Ishikawa (cell line): ENCODE data around the gene PRDM10.

Experiments
- CEBPB ChIP-seq: IDR thresholded peaks from 2 replicates; pipeline ENCODE4 v1.6.1; 2012
- CREB1 ChIP-seq: IDR thresholded peaks from 2 replicates; pipeline ENCODE4 v1.6.1; 2012; ENCODE audit warnings: low read depth
- EGR1 ChIP-seq: IDR thresholded peaks from 2 replicates; pipeline ENCODE4 v1.6.1; 2012
- EP300 ChIP-seq: IDR thresholded peaks from 2 replicates; pipeline ENCODE4 v1.6.1; 2012; ENCODE audit warnings: borderline replicate concordance
- FOXM1 ChIP-seq: IDR thresholded peaks from 2 replicates; pipeline ENCODE4 v1.6.1; 2012; ENCODE audit warnings: low read depth, borderline replicate concordance
- NFIC ChIP-seq: IDR thresholded peaks from 2 replicates; pipeline ENCODE4 v1.6.1; 2012
- RAD21 ChIP-seq: IDR thresholded peaks from 2 replicates; pipeline ENCODE4 v1.6.1; 2012; ENCODE audit warnings: low read depth
- TAF1 ChIP-seq: IDR thresholded peaks from 2 replicates; pipeline ENCODE4 v1.6.1; 2012; ENCODE audit warnings: low read depth, mild to moderate bottlenecking
- TCF12 ChIP-seq: IDR thresholded peaks from 2 replicates; pipeline ENCODE4 v1.6.1; 2012; ENCODE audit warnings: low read depth
- TEAD4 ChIP-seq: IDR thresholded peaks from 2 replicates; pipeline ENCODE4 v1.6.1; 2012
- YY1 ChIP-seq: IDR thresholded peaks from 2 replicates; pipeline ENCODE4 v1.6.1; 2012; ENCODE audit warnings: low read depth
- ZBTB7A ChIP-seq: IDR thresholded peaks from 2 replicates; pipeline ENCODE4 v1.6.1; 2012; ENCODE audit warnings: low read depth
- TF ChIP-seq, protein P1 (sequence below): IDR thresholded peaks from 2 replicates; pipeline ENCODE4 v1.6.1; 2012; ENCODE audit warnings: low read depth, mild to moderate bottlenecking
- TF ChIP-seq, protein P2 (sequence below): IDR thresholded peaks from 2 replicates; pipeline ENCODE4 v1.6.1; 2012
- TF ChIP-seq, protein P3 (sequence below): IDR thresholded peaks from 2 replicates; pipeline ENCODE4 v1.6.1; 2012

PRDM10 gene

DNA sequence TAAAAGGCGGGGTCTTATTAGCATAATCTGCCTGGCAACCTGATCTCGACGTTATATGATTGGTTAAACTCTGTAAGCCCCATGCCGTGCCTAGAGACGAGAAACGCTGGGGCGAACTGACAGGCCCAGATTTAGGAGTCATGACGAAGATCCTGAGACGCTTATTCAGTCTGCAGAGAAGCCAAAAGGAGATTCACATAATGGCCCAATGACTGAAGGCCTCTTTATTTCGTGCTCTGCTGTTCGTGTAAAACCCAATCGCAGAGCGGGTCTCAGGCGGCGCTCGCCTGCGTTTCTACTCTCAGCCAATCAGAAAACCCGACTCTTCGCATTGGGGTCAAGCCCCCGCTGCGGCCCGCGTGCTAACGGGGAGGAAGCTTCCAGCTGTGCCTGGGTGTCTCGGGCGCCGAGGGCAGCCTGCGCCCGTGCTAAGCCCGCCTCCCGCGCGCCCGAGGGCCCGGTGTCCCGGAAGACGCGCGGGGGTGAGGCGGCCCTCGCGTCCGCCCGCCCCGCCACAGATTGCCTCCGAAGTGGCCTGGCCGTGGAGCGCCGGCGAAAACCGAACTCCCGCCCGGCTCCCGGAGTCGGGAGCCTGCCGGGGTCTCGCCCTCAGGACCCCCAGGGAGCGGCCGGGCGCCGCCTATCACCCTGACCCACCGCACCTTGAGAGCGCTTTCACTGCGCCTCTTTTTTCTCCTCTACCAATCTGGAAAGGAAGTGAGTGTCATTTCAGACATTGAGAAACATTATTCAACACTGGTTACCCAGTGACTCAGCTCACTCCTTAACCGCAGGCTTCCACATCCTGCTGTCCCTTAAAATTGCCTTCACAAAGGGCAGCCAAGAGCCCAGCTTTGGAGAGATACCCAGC is 446 bp upstream of the PRDM10 start:
- peak; percentile 11; the same call in 1 of the 2 replicates for TF ChIP-seq YY1
- TF ChIP-seq TEAD4, result peak; percentile 33; the same call in 1 of the 2 replicates
- TF ChIP-seq TAF1, result peak; percentile 48; the same call in 1 of the 2 replicates
- TF ChIP-seq CREB1, result peak; percentile 54; the same call in 1 of the 2 replicates
- TF ChIP-seq, protein P1, sequence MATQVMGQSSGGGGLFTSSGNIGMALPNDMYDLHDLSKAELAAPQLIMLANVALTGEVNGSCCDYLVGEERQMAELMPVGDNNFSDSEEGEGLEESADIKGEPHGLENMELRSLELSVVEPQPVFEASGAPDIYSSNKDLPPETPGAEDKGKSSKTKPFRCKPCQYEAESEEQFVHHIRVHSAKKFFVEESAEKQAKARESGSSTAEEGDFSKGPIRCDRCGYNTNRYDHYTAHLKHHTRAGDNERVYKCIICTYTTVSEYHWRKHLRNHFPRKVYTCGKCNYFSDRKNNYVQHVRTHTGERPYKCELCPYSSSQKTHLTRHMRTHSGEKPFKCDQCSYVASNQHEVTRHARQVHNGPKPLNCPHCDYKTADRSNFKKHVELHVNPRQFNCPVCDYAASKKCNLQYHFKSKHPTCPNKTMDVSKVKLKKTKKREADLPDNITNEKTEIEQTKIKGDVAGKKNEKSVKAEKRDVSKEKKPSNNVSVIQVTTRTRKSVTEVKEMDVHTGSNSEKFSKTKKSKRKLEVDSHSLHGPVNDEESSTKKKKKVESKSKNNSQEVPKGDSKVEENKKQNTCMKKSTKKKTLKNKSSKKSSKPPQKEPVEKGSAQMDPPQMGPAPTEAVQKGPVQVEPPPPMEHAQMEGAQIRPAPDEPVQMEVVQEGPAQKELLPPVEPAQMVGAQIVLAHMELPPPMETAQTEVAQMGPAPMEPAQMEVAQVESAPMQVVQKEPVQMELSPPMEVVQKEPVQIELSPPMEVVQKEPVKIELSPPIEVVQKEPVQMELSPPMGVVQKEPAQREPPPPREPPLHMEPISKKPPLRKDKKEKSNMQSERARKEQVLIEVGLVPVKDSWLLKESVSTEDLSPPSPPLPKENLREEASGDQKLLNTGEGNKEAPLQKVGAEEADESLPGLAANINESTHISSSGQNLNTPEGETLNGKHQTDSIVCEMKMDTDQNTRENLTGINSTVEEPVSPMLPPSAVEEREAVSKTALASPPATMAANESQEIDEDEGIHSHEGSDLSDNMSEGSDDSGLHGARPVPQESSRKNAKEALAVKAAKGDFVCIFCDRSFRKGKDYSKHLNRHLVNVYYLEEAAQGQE, result no peak
- peak; percentile 91 for TF ChIP-seq ZBTB7A
- TF ChIP-seq, protein P2, sequence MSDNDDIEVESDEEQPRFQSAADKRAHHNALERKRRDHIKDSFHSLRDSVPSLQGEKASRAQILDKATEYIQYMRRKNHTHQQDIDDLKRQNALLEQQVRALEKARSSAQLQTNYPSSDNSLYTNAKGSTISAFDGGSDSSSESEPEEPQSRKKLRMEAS, result peak; percentile 98
- no peak for TF ChIP-seq NFIC
- TF ChIP-seq, protein P3, sequence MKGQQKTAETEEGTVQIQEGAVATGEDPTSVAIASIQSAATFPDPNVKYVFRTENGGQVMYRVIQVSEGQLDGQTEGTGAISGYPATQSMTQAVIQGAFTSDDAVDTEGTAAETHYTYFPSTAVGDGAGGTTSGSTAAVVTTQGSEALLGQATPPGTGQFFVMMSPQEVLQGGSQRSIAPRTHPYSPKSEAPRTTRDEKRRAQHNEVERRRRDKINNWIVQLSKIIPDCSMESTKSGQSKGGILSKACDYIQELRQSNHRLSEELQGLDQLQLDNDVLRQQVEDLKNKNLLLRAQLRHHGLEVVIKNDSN, result no peak
- 0 out of 2 replicates have a peak, but pooled peaks have one; percentile 9 for TF ChIP-seq EGR1
- peak; percentile 70; the same call in 1 of the 2 replicates for TF ChIP-seq TCF12
- no peak for TF ChIP-seq EP300
- TF ChIP-seq CEBPB, result no peak

DNA sequence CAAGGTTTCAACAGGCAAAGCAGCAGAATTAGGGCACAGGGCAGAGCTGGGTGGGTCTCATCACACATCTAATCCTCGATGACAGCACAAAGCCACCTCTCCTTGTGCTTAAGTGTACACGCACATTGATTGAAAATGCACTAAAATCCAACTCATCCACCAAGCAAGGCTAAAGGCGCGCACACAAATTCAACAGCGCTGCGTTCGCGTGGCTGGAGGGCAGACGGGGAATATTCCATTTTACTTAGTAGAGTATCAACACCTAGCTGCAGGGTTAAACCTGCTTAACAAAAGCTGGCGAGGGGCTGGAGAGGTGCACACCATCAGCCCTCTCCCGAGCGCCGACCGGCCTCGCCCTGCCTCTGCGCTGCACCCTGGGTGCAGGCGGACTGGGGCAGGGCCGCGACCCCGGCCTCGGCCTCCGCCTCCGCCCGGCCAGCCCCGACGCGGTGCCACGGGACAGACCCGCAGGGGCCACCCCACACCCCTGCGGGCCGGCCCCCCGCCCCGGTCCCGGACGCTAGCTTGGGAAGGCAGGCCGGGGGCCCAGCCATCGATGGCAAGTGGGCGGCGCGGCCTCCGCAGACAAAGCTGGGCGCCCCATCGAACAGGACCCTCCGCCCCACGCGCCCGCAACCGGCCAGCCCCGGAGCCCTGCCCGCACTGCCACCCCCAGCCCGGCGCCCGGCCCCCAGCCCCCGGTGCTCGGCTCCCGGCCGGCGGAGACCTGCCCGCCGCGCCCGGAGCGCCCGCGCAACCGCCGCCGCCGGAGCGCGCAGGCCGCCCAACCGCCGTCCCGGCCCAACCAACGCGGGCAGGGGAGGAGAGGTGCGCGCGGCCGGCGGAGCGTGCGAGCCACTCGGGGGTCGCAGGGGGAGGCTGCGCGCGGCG is 929 bp downstream of the PRDM10 start:
- TF ChIP-seq ZBTB7A (peak; percentile 60; the same call in 1 of the 2 replicates), TCF12 (no peak), NFIC (no peak), FOXM1 (no peak), TEAD4 (no peak)
- TF ChIP-seq, protein P2, result no peak
- TF ChIP-seq, protein P3, result no peak
- TF ChIP-seq, protein P1, result no peak

DNA sequence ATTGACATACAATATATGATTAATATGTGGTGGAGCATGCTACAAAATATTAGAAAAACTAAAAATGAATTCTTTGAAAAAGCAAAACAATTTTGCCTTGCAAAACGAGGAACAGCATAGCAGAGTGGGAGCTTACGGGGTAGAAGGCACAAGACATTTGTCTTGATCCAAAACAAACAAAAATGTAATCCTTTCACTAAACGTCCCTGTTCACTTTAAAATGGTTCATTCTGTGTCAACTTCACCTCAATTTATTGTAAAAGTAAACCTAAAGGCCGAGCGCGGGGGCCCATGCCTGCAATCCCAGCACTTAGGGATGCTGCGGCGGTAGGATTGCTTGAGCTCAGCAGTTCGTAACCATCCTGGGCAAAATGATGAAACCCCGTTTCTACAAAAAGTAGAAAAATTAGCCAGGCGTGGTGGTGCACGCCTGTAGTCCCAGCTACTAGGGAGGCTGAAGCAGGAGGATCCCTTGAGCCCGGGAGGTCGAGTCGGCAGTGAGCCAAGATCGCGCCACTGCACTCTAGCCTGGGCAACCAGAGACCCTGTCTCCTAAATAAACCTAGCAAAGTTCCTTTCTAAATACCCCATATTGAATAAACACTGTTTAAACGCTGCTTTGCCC is 2.0 kb downstream of the PRDM10 start:
- TF ChIP-seq RAD21 (no peak), YY1 (no peak), NFIC (no peak), CREB1 (no peak)
- TF ChIP-seq, protein P1, result no peak
- TF ChIP-seq, protein P2, result no peak
- TF ChIP-seq, protein P3, result no peak
